Memory B cell (primary cell): ENCODE results near the gene MYH1.
"Not testable (repeated sequence)": the region's sequence is repeated elsewhere in the genome, so short reads cannot be mapped to it uniquely, and the experiment has no call there.

ENCODE experiments used
- ATAC-seq: fragments of 150-1000 bp; cut with Tn5 transposase; 2 replicates; pipeline ENCODE4 v1.10.0; 2021; ENCODE audit warnings: low read depth, mild to moderate bottlenecking, moderate library complexity
- DNase-seq, 2 donors: peaks; one replicate each; pipeline ENCODE4 v3.0.0; 2022; ENCODE audit warnings: low spot score in 2 of 2
- H3K27ac Mint-ChIP-seq: one replicate; pipeline ENCODE4 v1.8.0; 2022; ENCODE audit warnings: mild to moderate bottlenecking, moderate library complexity, mixed read lengths
- H3K27me3 Mint-ChIP-seq: one replicate; pipeline ENCODE4 v1.8.0; 2022; ENCODE audit warnings: mixed read lengths
- H3K36me3 Mint-ChIP-seq: one replicate; pipeline ENCODE4 v1.8.0; 2022; ENCODE audit warnings: mild to moderate bottlenecking, mixed read lengths
- H3K4me1 Mint-ChIP-seq: one replicate; pipeline ENCODE4 v1.8.0; 2022; ENCODE audit warnings: mixed read lengths
- H3K4me3 Mint-ChIP-seq: one replicate; pipeline ENCODE4 v1.8.0; 2022; ENCODE audit warnings: mild to moderate bottlenecking, moderate library complexity, mixed read lengths
- H3K9me3 Mint-ChIP-seq: one replicate; pipeline ENCODE4 v1.8.0; 2022; ENCODE audit warnings: mixed read lengths

The MYH1 gene

DNA sequence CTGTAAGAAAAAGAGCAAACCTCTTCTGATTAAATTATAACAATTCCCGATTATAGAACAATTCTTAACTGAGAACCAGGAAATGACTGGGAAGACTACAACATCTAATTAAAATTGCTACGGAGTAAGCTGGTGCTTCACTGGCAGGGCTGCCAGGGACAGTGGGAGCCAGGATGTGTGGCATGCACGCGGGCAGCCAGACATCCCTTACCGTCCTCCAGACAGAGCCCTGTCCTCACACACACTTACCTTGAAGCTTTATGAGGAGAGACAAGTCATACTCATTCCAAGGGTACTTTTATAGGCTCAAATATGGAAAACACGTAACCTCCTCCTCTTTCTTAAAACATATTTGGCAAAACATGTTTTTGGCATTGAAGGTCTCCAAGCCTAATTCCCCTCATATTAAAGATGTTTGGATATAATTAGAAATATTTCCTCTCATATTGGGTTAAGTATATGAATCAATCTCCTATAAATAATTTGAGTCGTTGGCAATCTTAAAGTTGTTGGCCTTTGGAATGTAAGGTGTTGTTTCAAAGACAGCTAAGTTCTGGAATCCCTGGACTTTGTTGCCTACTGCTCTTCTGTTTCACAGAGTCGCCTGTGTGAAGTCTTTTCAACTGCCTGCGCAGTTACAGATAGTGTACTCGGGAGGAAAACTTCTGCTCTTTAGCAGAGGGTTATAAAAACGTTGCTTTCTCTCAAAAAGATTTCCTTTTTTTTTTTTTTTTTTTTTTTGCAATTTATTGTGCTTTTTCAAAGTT, at the start of gene MYH1:
MYH1 (minus strand) TSS at position 272 of the 767 bp plus-strand sequence. CDS start 1,900 bp downstream, outside the sequence.
- no peak for ATAC-seq
- Mint-ChIP-seq H3K27me3 (no peaks in the 10 kb centered on the region), H3K4me3 (no peak within 1 kb of the TSS)

DNA sequence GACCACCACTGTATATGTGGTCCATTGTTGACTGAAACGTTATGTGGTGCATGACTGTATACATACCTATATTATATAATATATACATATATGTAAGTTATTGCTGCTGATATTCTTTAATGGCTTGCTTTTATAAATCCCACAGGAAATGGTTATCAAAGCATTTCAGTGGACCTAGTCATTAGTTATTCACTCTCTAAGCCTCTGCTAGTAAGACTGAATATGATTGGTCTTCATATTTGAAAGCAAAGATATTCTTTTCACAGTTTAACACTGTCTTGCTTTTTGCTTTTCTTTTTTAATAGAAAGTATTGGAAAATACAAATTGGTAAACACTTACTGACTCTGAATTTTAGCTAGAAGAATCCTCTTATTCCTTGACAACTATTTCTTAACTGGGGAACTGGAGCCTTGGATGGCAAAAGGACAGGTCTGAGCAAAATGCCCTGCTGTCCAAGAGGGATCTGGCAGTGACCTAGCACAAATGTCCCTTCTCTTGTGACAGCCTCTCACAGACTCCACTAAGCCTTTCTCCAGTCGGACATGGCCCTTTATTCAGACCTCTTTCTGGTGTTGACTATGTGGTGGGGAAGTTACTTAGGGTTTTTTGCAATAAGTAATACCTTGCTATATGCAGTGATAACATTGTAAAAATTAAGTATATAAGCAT, 45.8 kb upstream of the MYH1 start:
- Mint-ChIP-seq H3K4me3 (no peak overlapping the region), H3K27ac (no peak overlapping the region), H3K27me3 (peaks cover 8% of the 10 kb centered on the region), H3K9me3 (no peaks in the 10 kb centered on the region), H3K36me3 (no peaks in the 10 kb centered on the region), H3K4me1 (no peaks in the 10 kb centered on the region)
- ATAC-seq (no peak), DNase-seq (no peak)

More for the DNA sequence above, at the start of gene MYH1:
- H3K27ac Mint-ChIP-seq: no peak within 1 kb of the TSS
- H3K36me3 Mint-ChIP-seq: no peaks in the 10 kb centered on the region
- no peaks in the 10 kb centered on the region for H3K4me1 Mint-ChIP-seq
- H3K9me3 Mint-ChIP-seq: peaks cover 2% of the 10 kb centered on the region
- DNase-seq: no peak

DNA sequence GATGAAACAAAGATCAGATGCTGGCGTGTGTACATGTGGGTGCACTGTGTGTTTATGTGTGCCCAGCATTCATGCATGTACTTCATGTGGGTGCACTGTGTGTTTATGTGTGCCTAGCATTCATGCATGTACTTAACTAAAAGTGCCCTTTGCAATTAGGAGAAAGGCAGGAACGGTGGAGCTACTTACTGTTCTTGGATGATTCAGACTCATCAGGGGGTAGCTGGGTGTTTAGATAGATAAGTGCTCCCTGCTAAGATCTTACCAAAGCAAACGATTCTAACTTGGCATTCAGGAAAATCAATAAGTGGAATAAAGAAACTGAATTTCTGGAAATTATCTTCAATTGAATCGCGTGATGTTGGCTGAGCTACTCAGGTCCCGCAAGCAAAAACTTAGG, 39.7 kb upstream of the MYH1 start:
- no peaks in the 10 kb centered on the region for H3K27me3 Mint-ChIP-seq
- H3K36me3 Mint-ChIP-seq: no peaks in the 10 kb centered on the region
- peaks cover 1% of the 10 kb centered on the region for H3K9me3 Mint-ChIP-seq
- no peaks in the 10 kb centered on the region for H3K4me1 Mint-ChIP-seq
- H3K4me3 Mint-ChIP-seq: no peak overlapping the region
- ATAC-seq: no peak
- no peak for DNase-seq
- H3K27ac Mint-ChIP-seq: no peak overlapping the region

DNA sequence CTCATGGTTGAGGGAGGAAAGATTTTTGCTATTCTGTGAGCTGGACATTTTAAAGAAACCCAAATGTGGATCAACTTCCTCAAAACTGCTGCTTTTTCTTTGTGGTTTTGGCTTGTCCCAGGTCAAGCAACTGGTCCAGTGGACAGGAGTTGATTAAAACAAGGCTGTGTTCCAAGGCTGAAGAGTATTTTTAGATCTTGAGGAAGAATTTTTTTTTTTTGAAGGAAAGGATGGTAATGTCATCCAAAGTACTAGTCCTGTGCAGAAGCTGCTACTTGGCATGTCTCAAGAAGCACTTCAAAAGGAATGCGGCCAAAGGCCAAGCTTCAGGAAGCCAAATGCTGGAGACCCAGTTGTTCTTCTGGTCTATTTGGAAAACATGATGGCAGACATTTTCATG, 39.1 kb upstream of the MYH1 start:
- peaks cover 2% of the 10 kb centered on the region for H3K27me3 Mint-ChIP-seq
- H3K4me3 Mint-ChIP-seq: no peak overlapping the region
- DNase-seq (no peak), ATAC-seq (no peak)
- no peak overlapping the region for H3K27ac Mint-ChIP-seq
- no peaks in the 10 kb centered on the region for H3K36me3 Mint-ChIP-seq
- H3K9me3 Mint-ChIP-seq: peaks cover 1% of the 10 kb centered on the region
- no peaks in the 10 kb centered on the region for H3K4me1 Mint-ChIP-seq

DNA sequence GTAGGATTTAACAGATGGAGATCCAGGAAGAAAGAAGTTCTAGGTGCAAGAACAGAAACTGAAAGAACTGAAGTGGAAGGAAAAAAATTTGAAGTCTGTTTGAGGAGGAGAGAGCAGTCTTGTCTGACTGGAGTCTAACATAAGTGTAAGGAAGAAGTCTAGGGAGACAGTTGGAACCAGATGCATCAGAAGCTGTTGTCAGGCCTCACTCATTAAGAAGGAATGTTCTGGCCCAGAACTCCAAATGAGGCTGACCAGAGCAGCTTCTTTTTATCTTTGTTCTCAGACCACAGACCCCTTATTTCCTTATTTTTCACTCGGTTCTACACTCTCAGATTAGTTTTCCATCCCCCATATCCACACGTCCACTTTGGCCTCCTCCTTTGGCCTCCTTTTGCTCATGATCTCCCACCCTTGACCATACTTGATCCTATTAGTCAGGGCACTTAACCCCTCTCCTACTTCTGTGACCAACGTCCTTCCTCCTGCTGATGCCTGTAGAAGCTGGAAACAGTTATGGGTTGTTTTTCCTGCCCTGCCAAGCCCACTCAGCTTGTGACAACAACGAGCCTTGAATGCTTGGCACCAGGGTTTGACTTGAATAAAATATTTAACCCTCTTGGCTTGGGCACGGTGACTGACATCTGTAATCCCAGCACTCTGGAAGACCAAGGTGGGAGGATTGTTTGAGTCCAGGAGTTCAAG, 38.1 kb upstream of the MYH1 start:
- H3K9me3 Mint-ChIP-seq: peaks cover 1% of the 10 kb centered on the region
- ATAC-seq: no peak

DNA sequence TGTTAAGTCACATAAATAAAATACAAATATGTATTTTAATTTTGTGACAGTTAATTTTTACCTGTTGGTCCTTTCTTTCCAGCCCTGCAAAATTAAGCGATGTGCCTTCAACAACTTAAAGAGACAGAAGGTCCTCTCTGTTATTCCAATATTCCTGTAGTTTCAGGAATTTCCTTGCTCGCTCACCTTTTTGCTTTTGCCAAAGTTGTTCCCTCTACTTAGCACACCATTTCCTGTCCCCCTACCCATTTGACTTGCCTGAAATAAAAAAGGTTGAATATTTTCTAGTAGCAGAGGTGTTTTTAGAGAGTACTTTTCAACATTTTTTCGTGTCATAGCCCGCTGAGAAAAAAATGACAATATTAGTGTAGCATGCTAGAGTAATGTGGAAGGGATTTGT, 31.7 kb upstream of the MYH1 start:
- Mint-ChIP-seq H3K36me3 (no peaks in the 10 kb centered on the region), H3K9me3 (peaks cover 1% of the 10 kb centered on the region), H3K27me3 (peaks cover 6% of the 10 kb centered on the region), H3K4me1 (no peaks in the 10 kb centered on the region), H3K4me3 (no peak overlapping the region), H3K27ac (no peak overlapping the region)
- DNase-seq (no peak), ATAC-seq (no peak)

More for the DNA sequence above, 38.1 kb upstream of the MYH1 start:
- H3K27ac Mint-ChIP-seq: no peak overlapping the region
- no peaks in the 10 kb centered on the region for H3K4me1 Mint-ChIP-seq
- peaks cover 2% of the 10 kb centered on the region for H3K27me3 Mint-ChIP-seq
- DNase-seq: no peak
- H3K36me3 Mint-ChIP-seq: no peaks in the 10 kb centered on the region
- H3K4me3 Mint-ChIP-seq: no peak overlapping the region

DNA sequence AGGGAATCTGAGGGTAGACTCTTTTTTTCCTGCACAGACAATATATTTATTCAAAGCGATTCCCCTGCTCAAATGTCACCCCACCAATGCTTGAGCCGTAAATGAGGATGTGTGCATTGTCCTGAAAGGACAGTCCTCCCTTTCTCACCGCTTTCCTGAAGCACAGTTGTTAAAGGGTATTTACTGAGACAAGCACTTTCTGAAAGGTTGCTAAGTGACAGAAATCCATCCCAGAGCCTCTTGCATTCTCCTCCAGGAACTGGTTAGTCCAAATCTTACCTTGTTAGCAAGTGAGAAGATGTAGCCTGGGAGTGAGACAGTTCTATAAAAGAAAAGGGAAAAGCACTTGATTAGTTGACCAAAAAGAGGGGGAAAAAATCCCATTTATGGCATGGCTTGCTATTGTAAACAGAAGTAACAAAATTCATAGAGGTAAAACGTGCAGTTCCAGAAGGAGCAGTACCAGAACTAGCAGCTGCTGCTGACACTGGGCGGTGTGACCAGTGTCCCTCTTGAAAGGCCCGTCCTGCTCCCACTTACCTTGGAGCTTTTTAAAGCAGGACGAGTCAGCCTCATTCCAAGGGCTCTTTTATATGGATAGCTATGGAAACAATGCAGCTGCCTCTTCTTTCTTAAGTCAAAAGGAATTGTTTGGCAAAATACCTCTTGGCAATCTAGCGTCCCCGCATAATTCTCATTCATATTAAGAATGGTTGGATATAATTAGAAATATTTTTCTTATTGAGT, 30.9 kb upstream of the MYH1 start, which contains the start of gene MYH2:
MYH2 (minus strand) TSS at position 563 of the 747 bp plus-strand sequence. CDS start 1,738 bp downstream, outside the sequence.
- Mint-ChIP-seq H3K27me3 (peaks cover 6% of the 10 kb centered on the region), H3K9me3 (peaks cover 1% of the 10 kb centered on the region), H3K36me3 (no peaks in the 10 kb centered on the region), H3K27ac (no peak within 1 kb of the TSS), H3K4me3 (no peak within 1 kb of the TSS), H3K4me1 (no peaks in the 10 kb centered on the region)
- no peak for DNase-seq
- no peak for ATAC-seq

DNA sequence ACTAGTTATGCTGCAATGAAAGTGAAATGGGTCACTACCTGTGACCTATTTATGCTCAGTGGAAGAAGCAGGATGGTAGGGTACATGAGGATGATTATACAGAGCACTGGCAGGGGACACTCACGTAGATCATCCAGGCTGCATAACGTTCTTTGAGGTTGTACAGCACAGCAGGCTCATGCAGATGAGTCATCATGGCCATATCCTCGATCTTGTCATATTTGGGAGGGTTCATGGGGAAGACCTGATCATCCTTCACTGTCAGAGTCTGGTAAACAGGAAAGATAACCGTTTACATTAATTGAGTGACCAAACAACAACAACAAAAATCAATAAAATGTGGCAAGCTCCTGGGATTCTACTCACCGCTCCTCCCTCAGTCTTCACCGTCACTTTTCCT, 29.0 kb upstream of the MYH1 start:
- Mint-ChIP-seq H3K27me3 (peaks cover 3% of the 10 kb centered on the region), H3K4me3 (no peak overlapping the region), H3K4me1 (no peaks in the 10 kb centered on the region), H3K36me3 (no peaks in the 10 kb centered on the region), H3K9me3 (no peaks in the 10 kb centered on the region), H3K27ac (no peak overlapping the region)
- DNase-seq: no peak
- no peak for ATAC-seq

DNA sequence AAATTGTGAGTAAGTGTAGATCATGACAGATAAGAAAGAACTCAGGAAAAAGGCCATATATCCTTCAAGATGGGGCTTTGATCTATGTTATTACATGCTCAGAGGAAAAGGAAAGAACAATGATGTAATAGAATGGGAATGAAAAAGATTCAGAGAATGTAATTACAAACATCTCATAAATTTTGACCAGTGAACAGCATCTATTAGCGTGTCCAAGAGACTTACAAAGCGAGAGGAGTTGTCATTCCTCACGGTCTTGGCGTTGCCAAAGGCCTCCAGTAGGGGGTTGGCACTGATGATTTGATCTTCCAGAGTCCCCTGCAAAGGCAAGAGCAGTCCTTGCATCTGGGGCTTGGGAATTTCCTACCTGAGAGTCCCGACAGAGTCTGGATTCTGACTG, 25.1 kb upstream of the MYH1 start:
- H3K36me3 Mint-ChIP-seq, ATAC-seq, DNase-seq: not testable (repeated sequence)

DNA sequence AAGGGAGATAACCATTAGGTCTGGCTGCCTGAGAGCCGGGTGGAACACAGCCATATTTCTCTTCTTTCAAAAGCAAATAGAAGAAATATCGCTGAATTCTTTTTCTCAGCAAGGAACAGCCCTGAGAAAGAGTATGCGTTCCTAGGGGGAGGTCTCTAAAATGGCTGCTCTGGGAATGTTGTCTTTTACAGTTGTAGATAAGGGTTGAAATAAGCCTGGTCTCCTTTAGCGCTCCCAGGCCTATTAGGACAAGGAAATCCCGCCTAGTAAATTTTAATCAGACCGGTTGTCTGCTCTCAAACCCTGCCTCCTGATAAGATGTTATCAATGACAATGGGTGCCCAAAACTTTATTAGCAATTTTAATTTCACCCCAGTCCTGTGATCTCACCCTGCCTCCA, 22.8 kb upstream of the MYH1 start:
- not testable (repeated sequence) for ATAC-seq, H3K4me1 Mint-ChIP-seq

More for the DNA sequence above, 25.1 kb upstream of the MYH1 start:
- H3K9me3 Mint-ChIP-seq, H3K4me1 Mint-ChIP-seq, H3K27ac Mint-ChIP-seq, H3K4me3 Mint-ChIP-seq, H3K27me3 Mint-ChIP-seq: not testable (repeated sequence)

DNA sequence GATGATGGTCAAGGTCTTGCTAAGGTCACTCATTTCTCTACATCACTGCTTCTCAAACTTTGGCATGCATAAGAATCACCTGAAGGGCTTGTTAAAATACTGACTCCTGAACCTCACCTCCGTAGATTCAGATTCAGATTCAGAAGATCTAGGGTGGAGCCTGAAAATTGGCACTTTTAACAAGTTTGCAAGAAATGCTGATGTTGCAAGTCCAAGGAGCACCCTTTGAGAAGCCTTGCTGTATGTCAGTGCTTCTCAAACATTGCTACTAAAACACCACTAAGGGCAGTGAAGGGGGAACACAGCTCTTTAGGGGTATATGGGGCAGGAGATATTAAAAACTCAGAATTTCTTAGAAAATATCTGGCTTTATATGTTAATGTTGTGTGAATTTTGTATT, 13.7 kb upstream of the MYH1 start:
- DNase-seq (no peak), ATAC-seq (no peak)
- Mint-ChIP-seq H3K27ac (no peak overlapping the region), H3K4me1 (no peaks in the 10 kb centered on the region), H3K27me3 (peaks cover 3% of the 10 kb centered on the region), H3K36me3 (no peaks in the 10 kb centered on the region), H3K9me3 (no peaks in the 10 kb centered on the region), H3K4me3 (no peak overlapping the region)

More for the DNA sequence above, 22.8 kb upstream of the MYH1 start:
- H3K27ac Mint-ChIP-seq, H3K9me3 Mint-ChIP-seq, H3K27me3 Mint-ChIP-seq, H3K4me3 Mint-ChIP-seq, H3K36me3 Mint-ChIP-seq, DNase-seq: not testable (repeated sequence)

DNA sequence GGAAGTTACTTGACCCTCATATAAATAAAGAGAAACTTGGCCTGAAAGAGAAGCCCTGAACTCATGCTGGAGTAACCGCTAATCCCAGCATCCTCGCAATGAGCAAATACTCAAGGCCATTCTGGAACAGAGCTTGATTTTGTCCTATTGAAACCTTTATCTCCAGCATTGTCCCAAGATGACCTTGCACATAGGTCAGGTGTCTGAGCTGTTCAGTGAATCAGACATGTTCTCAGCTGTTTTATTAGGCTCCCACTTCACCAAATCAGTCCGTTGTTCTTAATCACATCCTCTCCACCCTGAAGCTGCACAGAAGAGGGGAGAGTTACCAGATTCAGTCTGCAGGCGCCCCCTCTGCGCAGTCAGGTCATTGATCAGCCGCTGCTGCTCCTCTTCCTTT, 9.1 kb upstream of the MYH1 start:
- H3K9me3 Mint-ChIP-seq: peaks cover 3% of the 10 kb centered on the region
- H3K4me3 Mint-ChIP-seq: no peak overlapping the region
- ATAC-seq (no peak), DNase-seq (no peak)
- no peaks in the 10 kb centered on the region for H3K36me3 Mint-ChIP-seq
- no peaks in the 10 kb centered on the region for H3K4me1 Mint-ChIP-seq
- no peak overlapping the region for H3K27ac Mint-ChIP-seq
- H3K27me3 Mint-ChIP-seq: peaks cover 2% of the 10 kb centered on the region

DNA sequence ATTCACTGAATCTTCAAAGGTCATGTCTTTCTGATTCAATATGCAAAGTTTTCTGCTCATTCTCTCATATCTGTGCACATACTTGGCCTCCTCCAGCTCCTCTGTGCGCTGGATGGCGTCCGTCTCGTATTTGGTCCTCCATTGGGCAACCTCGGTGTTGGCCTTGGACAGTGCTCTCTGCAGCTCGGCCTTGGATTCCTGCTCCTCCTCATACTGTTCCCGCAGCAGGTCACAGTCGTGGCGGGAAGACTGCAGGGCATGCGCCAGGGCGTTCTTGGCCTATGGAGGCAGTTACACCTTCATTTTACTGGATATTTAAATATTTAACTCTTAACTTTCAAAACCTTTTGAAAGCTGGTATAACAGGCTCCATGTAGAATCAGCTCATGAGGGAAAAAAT, 8.2 kb upstream of the MYH1 start:
- no peak for DNase-seq
- Mint-ChIP-seq H3K27me3 (peaks cover 2% of the 10 kb centered on the region), H3K4me1 (no peaks in the 10 kb centered on the region), H3K27ac (no peak overlapping the region), H3K4me3 (no peak overlapping the region), H3K36me3 (no peaks in the 10 kb centered on the region), H3K9me3 (peaks cover 3% of the 10 kb centered on the region)
- no peak for ATAC-seq

DNA sequence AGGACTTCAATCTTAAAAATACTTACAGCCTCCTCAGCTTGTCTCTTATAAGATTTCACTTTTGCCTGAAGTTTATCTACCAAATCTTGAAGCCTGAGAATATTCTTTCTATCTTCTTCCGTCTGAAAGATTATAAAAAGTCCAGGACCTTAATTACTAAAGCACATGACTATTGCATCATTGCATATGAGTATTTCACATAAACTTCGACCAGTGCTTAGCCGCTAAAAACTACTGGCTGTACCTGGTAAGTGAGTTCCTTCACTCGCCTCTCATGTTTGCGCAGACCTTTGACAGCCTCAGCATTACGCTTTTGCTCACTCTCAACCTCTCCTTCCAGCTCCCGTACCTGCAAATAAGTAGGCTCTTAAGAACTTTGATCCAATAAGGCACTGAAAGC, 4.7 kb upstream of the MYH1 start:
- no peak for DNase-seq
- H3K4me1 Mint-ChIP-seq: no peaks in the 10 kb centered on the region
- no peak overlapping the region for H3K27ac Mint-ChIP-seq
- no peaks in the 10 kb centered on the region for H3K36me3 Mint-ChIP-seq
- ATAC-seq: no peak
- H3K9me3 Mint-ChIP-seq: peaks cover 3% of the 10 kb centered on the region
- peaks cover 2% of the 10 kb centered on the region for H3K27me3 Mint-ChIP-seq
- H3K4me3 Mint-ChIP-seq: no peak overlapping the region
